HG03159 (cell line): ENCODE data around the gene MIAT.

Source experiments
- ATAC-seq: cut with Tn5 transposase; IDR thresholded peaks from one replicate; pipeline ENCODE4 v1.9.1; 2021; ENCODE audit warnings: mild to moderate bottlenecking, moderate library complexity; ENCODE audit not compliant: unreplicated experiment

The MIAT gene

GRCh38 chr22:26724414-26724813 lies 67.0 kb downstream of the MIAT start:
- ATAC-seq: no peak

DNA sequence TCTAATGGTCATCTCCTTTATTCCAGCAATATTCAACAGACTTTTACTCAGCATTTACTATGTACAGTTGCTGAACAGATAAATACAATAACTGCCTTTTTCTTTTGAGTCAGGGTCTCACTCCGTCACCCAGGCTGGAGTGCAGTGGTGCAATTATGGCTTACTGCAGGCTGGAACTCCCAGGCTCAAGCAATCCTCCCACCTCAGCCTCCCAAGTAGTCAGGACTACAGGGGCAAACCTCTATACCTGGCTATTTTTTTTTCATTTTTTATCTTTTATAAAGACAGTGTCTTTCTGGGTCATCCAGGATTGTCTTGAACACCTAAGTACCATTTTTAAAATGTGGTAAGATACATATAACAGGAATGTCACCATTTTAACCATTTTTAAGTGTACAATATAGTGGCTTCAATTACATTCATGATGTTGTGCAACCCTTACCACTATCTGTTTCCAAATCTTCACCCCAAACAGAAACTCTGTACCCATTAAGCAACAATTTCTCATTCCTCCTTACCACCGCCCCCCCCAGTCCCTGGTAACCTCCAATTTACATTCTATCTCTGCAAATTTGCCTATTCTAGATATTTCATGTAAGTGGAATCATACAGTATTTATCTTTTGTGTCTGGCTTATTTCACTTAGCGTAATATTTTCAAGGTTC lies 67.8 kb downstream of the MIAT start:
- ATAC-seq: no peak
